Thyroid gland (tissue), 4 donors: Measurements from ENCODE around the gene SMIM43.

Experiments used
- CTCF ChIP-seq, 6 experiments: fragments of 200-600 bp in 3 of 6; fragments of 450-650 bp in 3 of 6; sonication (generic) in 3 of 6; IDR thresholded peaks; one replicate each; pipeline ENCODE4 v1.5.1; 2016 to 2019; ENCODE audit warnings: antibody characterized with exemption in 6 of 6, mild to moderate bottlenecking in 2 of 6, inconsistent platforms in 1 of 6, moderate library complexity in 1 of 6
- POLR2A ChIP-seq, 2 donors: fragments of 450-650 bp; IDR thresholded peaks; one replicate each; pipeline ENCODE4 v1.6.1; 2017; ENCODE audit warnings: antibody characterized with exemption in 2 of 2, mild to moderate bottlenecking in 2 of 2, moderate library complexity in 1 of 2

GRCh38 chr4:121785479-121785878, 20.5 kb upstream of the SMIM43 start:
- no peak for TF ChIP-seq CTCF (IDR thresholded peaks at IDR 0.05)
- no peak for TF ChIP-seq POLR2A (IDR thresholded peaks at IDR 0.05)
